ENCODE data around the gene TXNL4A.
"Not testable (repeated sequence)": the region's sequence is repeated elsewhere in the genome, so short reads cannot be mapped to it uniquely, and the experiment has no call there.

The TXNL4A gene

DNA sequence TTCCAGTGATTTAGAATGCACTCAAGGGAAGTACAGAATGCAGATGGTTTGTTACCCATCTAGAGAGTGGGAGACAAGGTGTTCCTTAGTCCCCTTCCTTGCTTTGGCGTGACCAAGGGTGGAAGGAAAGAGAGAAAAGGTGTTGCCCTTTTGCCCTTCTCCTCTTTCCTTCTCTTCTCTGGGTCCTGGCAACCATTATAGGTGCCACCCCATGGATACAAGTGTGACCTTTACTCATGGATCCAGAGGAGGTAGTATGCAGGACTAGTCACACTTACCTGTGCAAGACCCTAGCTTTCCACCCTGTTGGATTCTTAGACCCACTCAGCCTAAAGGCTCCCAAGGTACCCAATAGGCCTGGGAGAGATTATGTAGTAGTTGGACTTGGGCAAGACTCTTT, 34.2 kb upstream of the TXNL4A start:
- Histone ChIP-seq H3K4me3 (ENCODE audit: low read depth in 1 of 2, low read length in 2 of 2) (no peak overlapping the region), H3K9ac (ENCODE audit: low read depth, low read length) (no peak overlapping the region), H3K36me3 (ENCODE audit: insufficient read depth, low read length) (no peaks in the 10 kb centered on the region), H3K27ac (ENCODE audit: low read length) (no peak overlapping the region), H3K4me2 (ENCODE audit: insufficient read depth, low read length) (no peak overlapping the region), H4K20me1 (ENCODE audit: insufficient read depth, low read length) (no peaks in the 10 kb centered on the region), H3K79me2 (ENCODE audit: insufficient read depth, low read length) (no peaks in the 10 kb centered on the region), H3K27me3 (ENCODE audit: insufficient read depth, low read length, poor library complexity) (no peaks in the 10 kb centered on the region), H3K4me1 (ENCODE audit: insufficient read depth, low read length) (no peaks in the 10 kb centered on the region), H2AFZ (ENCODE audit: low read depth, low read length) (no peak overlapping the region), H3K9me3 (ENCODE audit: insufficient read depth, low read length, severe bottlenecking) (peaks cover 66% of the 10 kb centered on the region)
- peak; percentile 20 for DNase-seq
- ATAC-seq (ENCODE audit: insufficient read depth, low read depth), result no peak
- TF ChIP-seq EZH2 (IDR thresholded peaks at IDR 0.05; ENCODE audit: borderline replicate concordance, low read depth, low read length, severe bottlenecking), result no peak
- TF ChIP-seq CTCF (IDR thresholded peaks at IDR 0.05; ENCODE audit: borderline replicate concordance, extremely low read depth, low read length, poor library complexity, severe bottlenecking), result no peak

DNA sequence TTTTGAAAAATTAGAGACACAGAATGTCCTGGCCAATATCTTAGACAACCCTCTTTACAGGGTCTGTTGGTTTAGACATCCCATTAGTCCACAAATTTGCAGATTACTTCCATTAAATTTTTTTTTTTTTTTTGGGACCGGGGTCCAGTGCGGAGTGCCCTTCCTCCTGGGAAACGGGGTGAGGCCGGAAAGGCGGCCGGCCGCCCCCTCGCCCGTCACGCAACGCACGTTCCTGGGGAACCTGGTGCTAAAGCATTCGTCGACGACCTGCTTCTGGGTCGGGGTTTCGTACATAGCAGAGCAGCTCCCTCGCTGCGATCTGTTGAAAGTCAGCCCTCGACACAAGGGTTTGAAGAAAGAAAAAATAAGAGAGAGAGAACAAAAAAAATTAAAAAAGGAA, 24.4 kb upstream of the TXNL4A start:
- H3K4me3 ChIP-seq (ENCODE audit: low read depth in 1 of 2, low read length in 2 of 2), result no peak overlapping the region
- no peak overlapping the region for H2AFZ ChIP-seq (ENCODE audit: low read depth, low read length)
- no peak for TF ChIP-seq CTCF (IDR thresholded peaks at IDR 0.05; ENCODE audit: borderline replicate concordance, extremely low read depth, low read length, poor library complexity, severe bottlenecking)
- no peaks in the 10 kb centered on the region for H3K79me2 ChIP-seq (ENCODE audit: insufficient read depth, low read length)
- no peak overlapping the region for H3K4me2 ChIP-seq (ENCODE audit: insufficient read depth, low read length)
- H3K9me3 ChIP-seq (ENCODE audit: insufficient read depth, low read length, severe bottlenecking), result no peaks in the 10 kb centered on the region
- H3K27me3 ChIP-seq (ENCODE audit: insufficient read depth, low read length, poor library complexity), result no peaks in the 10 kb centered on the region
- DNase-seq (no peak), ATAC-seq (ENCODE audit: insufficient read depth, low read depth) (no peak)
- H3K9ac ChIP-seq (ENCODE audit: low read depth, low read length), result no peak overlapping the region
- H3K27ac ChIP-seq (ENCODE audit: low read length), result no peak overlapping the region
- H3K4me1 ChIP-seq (ENCODE audit: insufficient read depth, low read length), result no peaks in the 10 kb centered on the region
- no peaks in the 10 kb centered on the region for H4K20me1 ChIP-seq (ENCODE audit: insufficient read depth, low read length)
- H3K36me3 ChIP-seq (ENCODE audit: insufficient read depth, low read length), result no peaks in the 10 kb centered on the region

GRCh38 chr18:80011496-80012137, 23.3 kb upstream of the TXNL4A start:
- not testable (repeated sequence) for H3K4me1 ChIP-seq (ENCODE audit: insufficient read depth, low read length); ATAC-seq (ENCODE audit: insufficient read depth, low read depth); H3K4me3 ChIP-seq (ENCODE audit: low read depth in 1 of 2, low read length in 2 of 2); H3K79me2 ChIP-seq (ENCODE audit: insufficient read depth, low read length); DNase-seq; H3K4me2 ChIP-seq (ENCODE audit: insufficient read depth, low read length); H3K9ac ChIP-seq (ENCODE audit: low read depth, low read length); H3K27me3 ChIP-seq (ENCODE audit: insufficient read depth, low read length, poor library complexity); H4K20me1 ChIP-seq (ENCODE audit: insufficient read depth, low read length); H3K9me3 ChIP-seq (ENCODE audit: insufficient read depth, low read length, severe bottlenecking); H3K27ac ChIP-seq (ENCODE audit: low read length); H2AFZ ChIP-seq (ENCODE audit: low read depth, low read length); H3K36me3 ChIP-seq (ENCODE audit: insufficient read depth, low read length)

GRCh38 chr18:80010551-80010906, 22.2 kb upstream of the TXNL4A start:
- Histone ChIP-seq H3K9ac (ENCODE audit: low read depth, low read length) (no peak overlapping the region), H3K4me2 (ENCODE audit: insufficient read depth, low read length) (no peak overlapping the region), H3K4me3 (ENCODE audit: low read depth in 1 of 2, low read length in 2 of 2) (no peak overlapping the region), H3K4me1 (ENCODE audit: insufficient read depth, low read length) (no peaks in the 10 kb centered on the region), H3K27ac (ENCODE audit: low read length) (no peak overlapping the region), H3K9me3 (ENCODE audit: insufficient read depth, low read length, severe bottlenecking) (no peaks in the 10 kb centered on the region), H3K27me3 (ENCODE audit: insufficient read depth, low read length, poor library complexity) (no peaks in the 10 kb centered on the region), H3K79me2 (ENCODE audit: insufficient read depth, low read length) (no peaks in the 10 kb centered on the region), H2AFZ (ENCODE audit: low read depth, low read length) (no peak overlapping the region), H3K36me3 (ENCODE audit: insufficient read depth, low read length) (no peaks in the 10 kb centered on the region), H4K20me1 (ENCODE audit: insufficient read depth, low read length) (no peaks in the 10 kb centered on the region)
- DNase-seq (no peak), ATAC-seq (ENCODE audit: insufficient read depth, low read depth) (no peak)
- TF ChIP-seq CTCF (IDR thresholded peaks at IDR 0.05; ENCODE audit: borderline replicate concordance, extremely low read depth, low read length, poor library complexity, severe bottlenecking), result no peak
- no peak for TF ChIP-seq EZH2 (IDR thresholded peaks at IDR 0.05; ENCODE audit: borderline replicate concordance, low read depth, low read length, severe bottlenecking)

All from DND-41 (cell line).